ENCODE results near the gene SSR2. TPM values are rescaled to one million over a fixed set of nuclear protein-coding genes. Genes with fewer than 3 reads are reported as not detected.

SSR2 gene
- total RNA-seq, 4 donors from 2014 or later, result 51.2 to 275 (median 168) TPM

DNA sequence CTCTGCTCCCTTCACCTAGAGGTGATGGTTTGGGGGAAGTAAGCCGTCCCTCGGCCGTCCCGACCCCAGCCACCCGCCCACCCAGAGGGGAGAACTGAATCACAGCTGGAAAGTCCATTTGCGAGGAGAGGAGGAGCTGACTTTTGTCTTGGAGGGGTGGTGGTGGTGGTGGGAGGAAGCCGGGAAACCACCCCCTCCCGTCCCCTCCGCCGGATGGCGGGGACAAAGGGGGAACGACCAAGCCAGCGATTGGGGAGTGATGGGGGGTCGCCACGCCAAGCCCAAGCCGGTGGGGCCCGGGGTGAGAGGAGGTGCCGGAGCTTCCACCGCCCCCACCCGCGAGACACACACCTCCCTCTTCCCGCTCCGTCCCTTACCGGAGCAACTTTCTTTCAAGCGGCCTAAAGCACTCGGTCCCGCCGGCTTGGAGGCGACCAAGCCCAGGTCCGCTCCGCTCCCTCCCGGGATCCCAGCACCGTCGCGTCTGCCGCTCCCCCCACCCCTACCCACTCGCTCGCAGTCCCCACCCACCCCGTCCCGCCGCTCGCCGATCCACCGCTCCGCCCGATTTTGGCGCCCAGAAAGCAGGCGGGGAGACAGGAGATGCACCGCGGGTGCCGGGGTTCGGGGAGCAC, 42.9 kb downstream of the SSR2 start:
- Histone ChIP-seq H3K4me3 (peak overlapping the region; percentile 70 to 75 (median 72)), H3K4me1 (peaks cover 49 to 89% (median 74%) of the 10 kb centered on the region in 4 donors), H3K36me3 (no peaks in the 10 kb centered on the region), H3K27ac (peak overlapping the region; percentile 92 to 96 (median 94)), H3K9me3 (no peaks in the 10 kb centered on the region), H3K27me3 (no peaks in the 10 kb centered on the region)
- in situ Hi-C loops (cut with MboI; ENCODE audit: low pct_ligation_motif_present in 1 of 4, low pct_unique_long_range_greater_than_20kb in 1 of 4, low sequenced_read_pairs in 3 of 4) (no loop called here), intact Hi-C loops (cut with DNase I; ENCODE audit: low total_unique reads) (no loop called here)
- TF ChIP-seq POLR2AphosphoS5 (IDR thresholded peaks at IDR 0.05) (no peak), POLR2A (IDR thresholded peaks at IDR 0.05) (no peak), EP300 (IDR thresholded peaks at IDR 0.05; ENCODE audit: low read depth) (no peak)
- TF ChIP-seq, protein P1, sequence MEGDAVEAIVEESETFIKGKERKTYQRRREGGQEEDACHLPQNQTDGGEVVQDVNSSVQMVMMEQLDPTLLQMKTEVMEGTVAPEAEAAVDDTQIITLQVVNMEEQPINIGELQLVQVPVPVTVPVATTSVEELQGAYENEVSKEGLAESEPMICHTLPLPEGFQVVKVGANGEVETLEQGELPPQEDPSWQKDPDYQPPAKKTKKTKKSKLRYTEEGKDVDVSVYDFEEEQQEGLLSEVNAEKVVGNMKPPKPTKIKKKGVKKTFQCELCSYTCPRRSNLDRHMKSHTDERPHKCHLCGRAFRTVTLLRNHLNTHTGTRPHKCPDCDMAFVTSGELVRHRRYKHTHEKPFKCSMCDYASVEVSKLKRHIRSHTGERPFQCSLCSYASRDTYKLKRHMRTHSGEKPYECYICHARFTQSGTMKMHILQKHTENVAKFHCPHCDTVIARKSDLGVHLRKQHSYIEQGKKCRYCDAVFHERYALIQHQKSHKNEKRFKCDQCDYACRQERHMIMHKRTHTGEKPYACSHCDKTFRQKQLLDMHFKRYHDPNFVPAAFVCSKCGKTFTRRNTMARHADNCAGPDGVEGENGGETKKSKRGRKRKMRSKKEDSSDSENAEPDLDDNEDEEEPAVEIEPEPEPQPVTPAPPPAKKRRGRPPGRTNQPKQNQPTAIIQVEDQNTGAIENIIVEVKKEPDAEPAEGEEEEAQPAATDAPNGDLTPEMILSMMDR (IDR thresholded peaks at IDR 0.05), result no peak
- DNase-seq, result peak; percentile 51
- 0% methylated on average over 8 to 39 of the region's 52 CpGs for WGBS, 2 donors (ENCODE audit: low coverage in 1 of 2)

GRCh38 chr1:155976913-155977689, 43.6 kb downstream of the SSR2 start:
- Histone ChIP-seq H3K4me1 (peaks cover 49 to 88% (median 75%) of the 10 kb centered on the region in 4 donors), H3K9me3 (no peaks in the 10 kb centered on the region), H3K27ac (peak overlapping the region; percentile 92 to 96 (median 94)), H3K27me3 (no peaks in the 10 kb centered on the region), H3K4me3 (peak overlapping the region; percentile 70 to 75 (median 72)), H3K36me3 (no peaks in the 10 kb centered on the region)
- DNase-seq, result peak; percentile 26
- intact Hi-C loops (cut with DNase I; ENCODE audit: low total_unique reads) (no loop called here), in situ Hi-C loops (cut with MboI; ENCODE audit: low pct_ligation_motif_present in 1 of 4, low pct_unique_long_range_greater_than_20kb in 1 of 4, low sequenced_read_pairs in 3 of 4) (no loop called here)
- WGBS, 2 donors (ENCODE audit: low coverage in 1 of 2), result 0 to 10% methylated on average over 4 to 5 of the region's 5 CpGs
- no peak for TF ChIP-seq POLR2AphosphoS5 (IDR thresholded peaks at IDR 0.05)
- TF ChIP-seq POLR2A (IDR thresholded peaks at IDR 0.05), result no peak
- TF ChIP-seq EP300 (IDR thresholded peaks at IDR 0.05; ENCODE audit: low read depth), result no peak
- TF ChIP-seq, protein P1 (IDR thresholded peaks at IDR 0.05), result no peak

- no peaks in the 10 kb centered on the region for H3K27me3 ChIP-seq
- TF ChIP-seq POLR2A (IDR thresholded peaks at IDR 0.05) (no peak), EP300 (IDR thresholded peaks at IDR 0.05; ENCODE audit: low read depth) (no peak), POLR2AphosphoS5 (IDR thresholded peaks at IDR 0.05) (no peak)
- TF ChIP-seq, protein P1 (IDR thresholded peaks at IDR 0.05), result no peak
- H3K4me1 ChIP-seq, result peaks cover 42 to 86% (median 72%) of the 10 kb centered on the region in 4 donors
- in situ Hi-C loops (cut with MboI; ENCODE audit: low pct_ligation_motif_present in 1 of 4, low pct_unique_long_range_greater_than_20kb in 1 of 4, low sequenced_read_pairs in 3 of 4) (no loop called here), intact Hi-C loops (cut with DNase I; ENCODE audit: low total_unique reads) (no loop called here)
- H3K4me3 ChIP-seq, result peak overlapping the region; percentile 70 to 75 (median 72)
- 13 to 17% methylated on average over 6 to 14 of the region's 14 CpGs for WGBS, 2 donors (ENCODE audit: low coverage in 1 of 2)
- H3K36me3 ChIP-seq, result no peaks in the 10 kb centered on the region
- H3K27ac ChIP-seq, result peak overlapping the region; percentile 92 to 96 (median 94)
- no peaks in the 10 kb centered on the region for H3K9me3 ChIP-seq
- DNase-seq, result peak; percentile 73
These were observed 44.5 kb downstream of the SSR2 start for GRCh38 chr1:155976062-155976912.

Data from transverse colon (tissue), 4 donors.